ENCODE measurements around the gene OCEL1.
A peak's percentile ranks its signal among the peaks of the same experiment; 100 is the strongest.
"Not testable (repeated sequence)": the region's sequence is repeated elsewhere in the genome, so short reads cannot be mapped to it uniquely, and the experiment has no call there.

OCEL1 gene

GRCh38 chr19:17263712-17264640 is 38.0 kb downstream of the OCEL1 start:
- DNase-seq (ENCODE audit: low read depth): no peak

- no peak for DNase-seq (ENCODE audit: low read depth)
These were observed 38.6 kb downstream of the OCEL1 start, which contains the start of gene USHBP1 for GRCh38 chr19:17264641-17264979. USHBP1 (minus strand) TSS chr19:17264745; CDS start chr19:17264299, 446 bp downstream.

GRCh38 chr19:17266026-17266425 is 40.0 kb downstream of the OCEL1 start:
- no peak for DNase-seq (ENCODE audit: low read depth)

- DNase-seq (ENCODE audit: low read depth): no peak
These were observed 40.6 kb downstream of the OCEL1 start for GRCh38 chr19:17266589-17266974.

GRCh38 chr19:17266975-17267788 is 41.2 kb downstream of the OCEL1 start, which contains the start of gene BABAM1:
BABAM1 (plus strand) TSS chr19:17267443; CDS start chr19:17268807, 1,364 bp downstream.
- DNase-seq (ENCODE audit: low read depth): peak; percentile 97

- no peak for DNase-seq (ENCODE audit: low read depth)
These were observed 42.7 kb downstream of the OCEL1 start for GRCh38 chr19:17268754-17269153.

- DNase-seq (ENCODE audit: low read depth): not testable (repeated sequence)
These were observed 48.9 kb downstream of the OCEL1 start for GRCh38 chr19:17274892-17275291.

- no peak for DNase-seq (ENCODE audit: low read depth)
These were observed 49.6 kb downstream of the OCEL1 start for GRCh38 chr19:17275441-17276175.

Data from CMK (cell line).